Fibroblast of peridontal ligament (primary cell): ENCODE results near the gene TSACC.

Experiments
- DNase-seq: peaks from one replicate; pipeline ENCODE4 v3.0.0-alpha.2; 2010; ENCODE audit errors: extremely low read depth

Gene TSACC

GRCh38 chr1:156376146-156376545 lies 37.8 kb downstream of the TSACC start:
- peak; percentile 53 for DNase-seq

DNA sequence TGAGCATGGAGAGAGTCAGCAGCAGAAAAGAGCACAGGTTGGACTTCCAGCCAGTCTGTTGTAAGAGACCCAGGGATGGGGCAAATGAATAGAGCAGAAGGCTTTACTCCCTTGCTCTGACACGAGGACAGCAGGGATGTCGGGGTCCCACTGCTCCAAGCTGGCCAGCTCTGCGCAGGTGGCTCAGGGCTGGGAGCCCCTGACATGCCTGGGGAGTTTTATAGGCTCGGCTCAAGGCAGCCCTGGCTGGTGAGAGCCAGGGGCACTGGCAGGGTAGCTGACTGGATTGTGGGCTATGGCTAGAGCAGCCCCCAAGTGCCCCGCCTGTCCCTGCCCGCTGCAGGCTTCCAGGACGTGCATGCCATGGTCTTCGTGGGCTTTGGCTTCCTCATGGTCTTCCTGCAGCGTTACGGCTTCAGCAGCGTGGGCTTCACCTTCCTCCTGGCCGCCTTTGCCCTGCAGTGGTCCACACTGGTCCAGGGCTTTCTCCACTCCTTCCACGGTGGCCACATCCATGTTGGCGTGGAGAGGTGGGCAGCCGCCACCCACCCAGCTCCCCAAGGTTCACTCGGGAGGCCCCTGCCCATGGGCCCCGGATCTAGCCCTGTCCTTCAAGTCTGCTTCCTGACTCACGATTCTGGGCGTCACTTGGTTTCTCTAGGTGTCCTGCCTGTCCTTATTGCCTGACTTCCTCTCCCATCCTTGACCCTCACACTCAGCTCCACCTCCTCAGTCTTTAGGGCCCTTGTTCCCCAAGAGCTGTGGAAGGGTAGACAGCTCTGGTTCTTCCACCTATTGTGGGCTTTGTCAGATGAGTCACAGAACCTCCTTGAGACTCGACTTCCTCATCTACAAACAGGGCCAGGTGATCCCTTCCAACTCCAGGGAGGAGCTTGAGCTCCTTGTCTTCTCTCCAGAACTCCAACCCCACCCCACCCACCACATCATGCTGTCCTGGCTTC lies 38.9 kb downstream of the TSACC start:
- DNase-seq: no peak

- no peak for DNase-seq
Measured at GRCh38 chr1:156378557-156378956, 40.2 kb downstream of the TSACC start.

- DNase-seq: no peak
Measured at GRCh38 chr1:156379420-156380165, 41.3 kb downstream of the TSACC start.

- DNase-seq: no peak
Measured at GRCh38 chr1:156382561-156382960, 44.2 kb downstream of the TSACC start.

DNA sequence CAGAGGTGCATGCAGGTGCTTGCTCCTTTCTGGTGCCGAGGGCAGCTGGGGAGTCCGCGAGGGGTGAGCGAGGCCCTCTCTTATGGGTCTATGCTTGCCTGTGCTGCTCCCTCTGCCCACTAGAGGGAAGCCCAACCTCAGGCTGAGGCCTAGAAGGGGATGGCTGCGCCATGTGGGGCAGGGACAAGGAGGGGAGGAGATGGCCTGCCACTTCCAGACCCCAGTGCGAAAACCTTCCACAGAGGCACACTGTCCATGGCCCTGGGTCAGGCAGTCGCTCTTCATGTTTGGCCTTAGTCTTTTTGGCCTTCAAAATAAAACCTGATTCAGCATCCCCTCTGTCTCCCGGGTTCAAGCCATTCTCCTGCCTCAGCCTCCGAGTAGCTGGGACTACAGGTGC lies 44.7 kb downstream of the TSACC start:
- DNase-seq: peak; percentile 37

- no peak for DNase-seq
Measured at GRCh38 chr1:156384007-156384406, 45.7 kb downstream of the TSACC start.

DNA sequence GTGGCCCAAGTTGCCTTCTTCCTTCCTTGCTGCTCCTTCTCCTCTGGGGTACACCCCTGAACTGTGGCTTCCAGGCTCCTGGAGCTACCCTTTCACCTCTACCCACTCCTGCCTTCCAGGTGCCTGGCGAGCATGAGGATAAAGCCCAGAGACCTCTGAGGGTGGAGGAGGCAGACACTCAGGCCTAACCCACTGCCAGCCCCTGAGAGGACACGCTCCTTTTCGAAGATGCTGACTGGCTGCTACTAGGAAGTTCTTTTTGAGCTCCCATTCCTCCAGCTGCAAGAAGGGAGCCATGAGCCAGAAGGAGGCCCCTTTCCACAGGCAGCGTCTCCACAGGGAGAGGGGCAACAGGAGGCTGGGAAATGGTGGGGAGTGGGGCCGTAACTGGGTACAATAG lies 46.3 kb downstream of the TSACC start:
- no peak for DNase-seq

DNA sequence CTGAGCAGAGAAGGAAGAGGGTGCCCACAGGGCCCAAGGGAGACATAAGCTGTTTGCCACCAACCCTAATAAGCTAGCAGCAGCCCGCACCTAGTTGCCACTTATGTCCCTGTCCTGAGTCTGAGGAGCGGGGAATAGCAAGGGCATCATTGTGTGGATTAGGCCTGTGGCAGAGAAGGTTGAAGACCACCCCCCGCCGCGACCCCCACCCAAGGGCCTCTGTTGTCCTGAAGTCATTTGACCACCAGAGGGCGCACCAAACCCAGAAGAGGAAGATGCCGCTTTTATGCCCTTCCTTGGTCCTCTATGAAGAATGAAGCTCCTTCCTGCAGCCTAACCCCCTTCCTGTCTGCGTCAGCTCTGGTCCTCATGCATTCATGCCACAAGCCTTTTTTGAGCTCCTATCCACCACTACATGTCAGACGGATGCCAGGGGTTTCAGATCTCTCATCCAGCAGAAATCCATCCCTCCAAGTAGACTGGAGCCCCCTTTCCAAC lies 47.3 kb downstream of the TSACC start:
- DNase-seq: peak; percentile 61

DNA sequence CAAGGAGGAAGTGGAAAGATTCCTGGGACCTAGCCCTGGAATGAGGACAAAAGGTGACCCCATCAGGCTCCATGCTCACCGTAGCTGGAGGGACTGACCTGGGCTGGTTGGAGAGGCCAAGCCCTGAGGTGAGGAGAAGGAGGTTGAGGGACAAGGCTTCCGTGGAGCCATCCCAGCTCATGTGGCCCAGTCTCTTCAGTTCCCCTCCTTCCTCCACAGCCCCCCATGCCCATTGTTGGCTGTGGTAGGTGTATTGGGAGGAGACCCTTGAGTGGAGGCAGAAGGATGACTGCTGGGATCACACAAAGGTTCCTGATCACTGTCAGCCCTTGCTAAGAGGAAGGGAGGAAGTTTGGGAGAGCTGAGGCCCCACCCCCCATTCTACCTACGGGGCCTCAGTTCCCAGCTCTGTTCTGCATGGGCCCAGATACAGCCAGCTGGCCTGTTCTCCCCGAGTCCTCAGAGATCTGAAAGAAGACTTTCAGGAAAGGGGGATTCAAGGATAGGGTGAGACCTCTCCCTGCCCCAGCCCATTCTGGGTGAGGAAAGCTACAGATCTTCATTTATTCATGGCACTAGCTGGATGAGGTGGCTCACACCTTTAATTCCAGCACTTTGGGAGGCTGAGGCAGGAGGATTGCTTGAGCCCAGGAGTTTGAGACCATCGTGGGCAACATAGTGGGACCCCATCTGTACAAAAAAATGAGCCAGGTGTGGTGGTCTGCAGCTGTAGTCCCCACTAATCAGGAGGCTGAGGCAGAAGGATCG lies 48.0 kb downstream of the TSACC start:
- DNase-seq: no peak

GRCh38 chr1:156386949-156387869 lies 48.9 kb downstream of the TSACC start:
- no peak for DNase-seq

DNA sequence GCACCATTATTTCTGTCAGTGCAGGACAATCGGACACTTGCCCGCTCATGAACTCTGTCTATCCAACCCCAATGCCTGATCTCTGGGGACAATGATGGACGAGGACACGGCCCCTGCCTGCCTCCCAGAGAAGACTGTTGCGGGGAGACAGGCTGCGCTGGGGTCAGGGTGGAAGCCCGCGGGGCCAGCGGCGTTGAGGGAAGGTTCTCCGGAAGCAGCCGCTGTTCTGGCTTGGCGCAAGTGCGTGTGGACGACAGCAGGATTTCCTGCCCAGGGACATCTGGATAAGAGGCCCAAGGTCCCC lies 49.5 kb downstream of the TSACC start:
- no peak for DNase-seq

- DNase-seq: no peak
Measured at GRCh38 chr1:156388174-156389137, 50.1 kb downstream of the TSACC start.

- no peak for DNase-seq
Measured at GRCh38 chr1:156389311-156389710, 51.0 kb downstream of the TSACC start.

GRCh38 chr1:156390469-156391365 lies 52.4 kb downstream of the TSACC start:
- no peak for DNase-seq

DNA sequence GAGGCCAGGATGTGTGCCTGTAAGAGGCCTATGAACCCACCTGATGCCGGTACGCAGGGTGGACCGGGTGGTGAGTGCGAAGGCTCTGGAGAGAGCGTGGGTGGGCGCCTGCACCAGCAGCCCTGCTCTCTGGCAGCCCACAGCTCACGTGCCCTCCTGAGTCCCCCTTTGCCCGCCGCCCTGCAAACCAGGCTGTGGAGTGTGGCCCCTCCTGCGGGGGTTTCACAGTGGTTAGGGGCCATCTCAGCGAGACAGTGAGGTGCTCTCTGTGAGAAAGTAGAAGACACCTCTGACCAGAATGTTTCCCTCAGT lies 53.0 kb downstream of the TSACC start:
- DNase-seq: no peak

GRCh38 chr1:156391701-156392100 lies 53.4 kb downstream of the TSACC start:
- no peak for DNase-seq

DNA sequence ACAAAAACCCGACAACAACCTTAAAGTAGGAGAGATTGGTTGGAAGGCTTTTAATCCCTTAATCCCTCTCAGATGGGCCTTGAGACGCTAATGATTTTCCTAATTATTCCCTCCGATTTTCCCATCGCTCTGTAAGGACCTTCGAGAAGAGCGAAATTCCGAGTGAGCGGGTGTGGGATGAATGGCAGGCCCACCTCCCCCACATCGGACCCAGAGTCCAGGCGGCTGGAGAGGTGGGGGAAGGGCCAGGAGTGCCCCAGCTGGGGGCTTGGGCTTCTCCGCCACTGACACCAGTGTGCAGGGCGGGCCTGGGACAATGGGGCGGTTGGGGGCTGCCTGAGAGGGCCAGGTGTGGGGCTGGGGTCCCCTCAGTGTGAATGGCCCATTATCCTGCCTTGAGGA lies 54.1 kb downstream of the TSACC start:
- no peak for DNase-seq

DNA sequence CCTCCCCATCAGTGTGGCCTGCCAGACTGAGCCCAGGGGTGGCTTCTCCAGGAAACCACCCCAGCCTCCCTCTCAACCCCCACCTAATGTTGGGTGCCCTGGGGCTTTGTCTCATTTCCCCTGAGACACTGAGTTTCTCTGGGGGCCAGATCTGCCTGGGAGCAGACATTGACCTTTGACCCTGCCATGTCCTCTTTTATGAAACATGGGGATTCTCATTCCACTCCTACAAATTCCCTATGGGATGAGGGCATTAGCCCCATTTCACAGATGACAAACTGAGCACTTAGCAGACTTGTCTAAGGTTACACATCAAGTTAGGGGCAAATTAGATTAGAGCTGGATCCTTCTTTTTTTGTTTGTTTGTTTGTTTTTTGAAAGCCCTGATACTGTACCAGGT lies 54.8 kb downstream of the TSACC start:
- no peak for DNase-seq
